ENCODE measurements around the gene RNU6-8. TPM values are rescaled to one million over a fixed set of nuclear protein-coding genes. Genes with fewer than 3 reads are reported as not detected.

RNU6-8 gene
- total RNA-seq: not detected in 2 replicates
- not detected in 2 replicates for polyA plus RNA-seq

DNA sequence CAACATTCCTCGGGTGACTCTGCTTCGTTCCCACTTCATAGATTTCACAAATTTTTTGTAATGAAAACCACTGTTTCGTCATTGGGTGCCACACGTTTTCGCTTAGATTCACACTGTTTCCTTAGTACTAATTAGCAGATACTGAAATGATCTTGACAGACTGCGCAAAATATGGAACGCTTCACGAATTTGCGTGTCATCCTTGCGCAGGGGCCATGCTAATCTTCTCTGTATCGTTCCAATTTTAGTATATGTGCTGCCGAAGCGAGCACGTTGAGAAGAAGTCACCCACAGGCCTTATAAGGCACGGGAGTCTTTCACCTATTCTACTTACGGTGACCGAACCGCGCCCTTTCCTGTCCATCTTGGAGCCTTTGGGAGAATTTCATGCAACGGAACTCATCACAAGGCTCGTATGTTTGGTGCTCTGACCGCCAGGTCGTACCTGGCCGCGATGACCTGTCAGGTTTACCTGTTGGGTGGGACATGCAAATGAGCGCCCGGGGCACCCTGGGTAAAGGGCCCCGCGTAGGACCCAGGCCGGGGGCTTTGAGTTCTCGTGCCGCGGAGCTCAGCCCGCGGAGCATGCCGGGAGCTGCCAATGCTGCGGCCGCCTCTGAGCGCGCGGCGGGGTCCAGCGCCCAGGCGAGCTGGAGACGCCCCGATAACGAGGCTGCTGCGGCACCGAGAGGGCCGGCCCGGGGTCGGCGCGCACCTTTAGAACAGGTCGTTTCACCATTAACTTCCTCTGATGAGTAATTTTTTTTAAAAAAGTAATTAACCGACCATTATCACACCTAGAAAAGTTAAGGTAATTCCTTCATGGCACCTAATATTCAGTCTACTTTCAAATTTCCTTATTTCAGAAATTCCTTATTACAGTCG lies at the start of gene RNU6-8:
Gene RNU6-8, minus strand, starts transcription at position 272 of the 885 bp plus-strand sequence.
- peak within 1 kb of the TSS; percentile 98 for H3K27ac ChIP-seq
- H3K4me2 ChIP-seq: peak within 1 kb of the TSS; percentile 86
- WGBS (ENCODE audit: low lambda C conversion rate, missing lambda C conversion rate): under 1% methylated on average over 57 of the region's 57 CpGs
- peak; percentile 97 for DNase-seq (ENCODE audit: low spot score)
- no peaks in the 10 kb centered on the region for H4K20me1 ChIP-seq (ENCODE audit: insufficient read depth, poor library complexity, severe bottlenecking)
- H3K4me3 ChIP-seq: peak within 1 kb of the TSS; percentile 65
- no peaks in the 10 kb centered on the region for H3K9me3 ChIP-seq (ENCODE audit: low read depth)
- H3K27me3 ChIP-seq: no peaks in the 10 kb centered on the region
- H3K36me3 ChIP-seq (replicated peaks; ENCODE audit: insufficient read depth, low read depth): no peaks in the 10 kb centered on the region
- H3K79me2 ChIP-seq: no peaks in the 10 kb centered on the region
- peaks cover 5% of the 10 kb centered on the region for H3K4me1 ChIP-seq (ENCODE audit: insufficient read depth)
- peak within 1 kb of the TSS; percentile 88 for H2AFZ ChIP-seq
- no peaks in the 10 kb centered on the region for H3K9me2 ChIP-seq (replicated peaks; ENCODE audit: insufficient read depth)
- TF ChIP-seq, protein P1, sequence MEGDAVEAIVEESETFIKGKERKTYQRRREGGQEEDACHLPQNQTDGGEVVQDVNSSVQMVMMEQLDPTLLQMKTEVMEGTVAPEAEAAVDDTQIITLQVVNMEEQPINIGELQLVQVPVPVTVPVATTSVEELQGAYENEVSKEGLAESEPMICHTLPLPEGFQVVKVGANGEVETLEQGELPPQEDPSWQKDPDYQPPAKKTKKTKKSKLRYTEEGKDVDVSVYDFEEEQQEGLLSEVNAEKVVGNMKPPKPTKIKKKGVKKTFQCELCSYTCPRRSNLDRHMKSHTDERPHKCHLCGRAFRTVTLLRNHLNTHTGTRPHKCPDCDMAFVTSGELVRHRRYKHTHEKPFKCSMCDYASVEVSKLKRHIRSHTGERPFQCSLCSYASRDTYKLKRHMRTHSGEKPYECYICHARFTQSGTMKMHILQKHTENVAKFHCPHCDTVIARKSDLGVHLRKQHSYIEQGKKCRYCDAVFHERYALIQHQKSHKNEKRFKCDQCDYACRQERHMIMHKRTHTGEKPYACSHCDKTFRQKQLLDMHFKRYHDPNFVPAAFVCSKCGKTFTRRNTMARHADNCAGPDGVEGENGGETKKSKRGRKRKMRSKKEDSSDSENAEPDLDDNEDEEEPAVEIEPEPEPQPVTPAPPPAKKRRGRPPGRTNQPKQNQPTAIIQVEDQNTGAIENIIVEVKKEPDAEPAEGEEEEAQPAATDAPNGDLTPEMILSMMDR (IDR thresholded peaks at IDR 0.05; ENCODE audit: poor library complexity): no peak
- TF ChIP-seq EZH2phosphoT487 (IDR thresholded peaks at IDR 0.05; ENCODE audit: low read depth, severe bottlenecking, unreplicated experiment): no peak
- no peak for TF ChIP-seq EZH2 (IDR thresholded peaks at IDR 0.05; ENCODE audit: borderline replicate concordance)

- H3K9me3 ChIP-seq (ENCODE audit: low read depth): no peaks in the 10 kb centered on the region
- TF ChIP-seq EZH2phosphoT487 (IDR thresholded peaks at IDR 0.05; ENCODE audit: low read depth, severe bottlenecking, unreplicated experiment) (no peak), EZH2 (IDR thresholded peaks at IDR 0.05; ENCODE audit: borderline replicate concordance) (no peak)
- TF ChIP-seq, protein P1 (IDR thresholded peaks at IDR 0.05; ENCODE audit: poor library complexity): peak; percentile 80
- peak overlapping the region; percentile 20 for H2AFZ ChIP-seq
- H3K9me2 ChIP-seq (replicated peaks; ENCODE audit: insufficient read depth): no peaks in the 10 kb centered on the region
- H3K4me2 ChIP-seq: no peak overlapping the region
- H3K27ac ChIP-seq: peak overlapping the region; percentile 7
- peak; percentile 87 for DNase-seq (ENCODE audit: low spot score)
- no peaks in the 10 kb centered on the region for H3K79me2 ChIP-seq
- H3K4me3 ChIP-seq: no peak overlapping the region
- H3K36me3 ChIP-seq (replicated peaks; ENCODE audit: insufficient read depth, low read depth): no peaks in the 10 kb centered on the region
- peaks cover 4% of the 10 kb centered on the region for H3K4me1 ChIP-seq (ENCODE audit: insufficient read depth)
- no peaks in the 10 kb centered on the region for H3K27me3 ChIP-seq
- no peaks in the 10 kb centered on the region for H4K20me1 ChIP-seq (ENCODE audit: insufficient read depth, poor library complexity, severe bottlenecking)
- 69% methylated on average over 3 of the region's 3 CpGs for WGBS (ENCODE audit: low lambda C conversion rate, missing lambda C conversion rate)
These were observed 49.1 kb upstream of the RNU6-8 start for GRCh38 chr14:32252030-32252670.

DNA sequence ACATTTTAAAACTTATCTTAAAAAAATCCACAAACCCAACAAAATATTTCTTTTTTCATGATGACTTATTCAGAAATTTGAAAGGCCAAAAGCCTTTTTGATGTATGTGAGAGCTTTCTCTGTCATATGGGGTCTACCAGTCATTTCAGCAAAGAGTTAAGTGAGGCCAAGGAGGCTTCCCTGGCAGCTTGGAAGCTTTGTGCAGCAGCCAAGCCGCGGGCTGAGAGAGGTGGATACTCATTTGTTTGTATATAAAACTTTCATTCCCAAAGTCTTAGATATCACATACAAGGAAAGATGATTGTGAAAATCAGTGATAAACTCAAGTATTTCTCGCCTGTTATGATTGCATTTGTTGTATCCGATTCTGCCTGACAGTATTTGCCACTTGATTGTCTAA lies 48.5 kb upstream of the RNU6-8 start:
- Histone ChIP-seq H3K4me1 (ENCODE audit: insufficient read depth) (peaks cover 4% of the 10 kb centered on the region), H3K4me3 (no peak overlapping the region), H2AFZ (peak overlapping the region; percentile 20), H3K36me3 (replicated peaks; ENCODE audit: insufficient read depth, low read depth) (no peaks in the 10 kb centered on the region), H3K79me2 (no peaks in the 10 kb centered on the region), H3K27ac (peak overlapping the region; percentile 7), H4K20me1 (ENCODE audit: insufficient read depth, poor library complexity, severe bottlenecking) (no peaks in the 10 kb centered on the region), H3K27me3 (no peaks in the 10 kb centered on the region), H3K9me3 (ENCODE audit: low read depth) (no peaks in the 10 kb centered on the region), H3K9me2 (replicated peaks; ENCODE audit: insufficient read depth) (no peaks in the 10 kb centered on the region), H3K4me2 (no peak overlapping the region)
- 57% methylated on average over 4 of the region's 4 CpGs for WGBS (ENCODE audit: low lambda C conversion rate, missing lambda C conversion rate)
- no peak for DNase-seq (ENCODE audit: low spot score)
- TF ChIP-seq EZH2 (IDR thresholded peaks at IDR 0.05; ENCODE audit: borderline replicate concordance) (no peak), EZH2phosphoT487 (IDR thresholded peaks at IDR 0.05; ENCODE audit: low read depth, severe bottlenecking, unreplicated experiment) (no peak)
- TF ChIP-seq, protein P1 (IDR thresholded peaks at IDR 0.05; ENCODE audit: poor library complexity): no peak
